ENCODE results near the gene IL13RA1.
"Not testable (repeated sequence)": the region's sequence is repeated elsewhere in the genome, so short reads cannot be mapped to it uniquely, and the experiment has no call there.

Gene IL13RA1

GRCh38 chrX:118780509-118780908 is 53.1 kb downstream of the IL13RA1 start:
- DNase-seq (ENCODE audit: low spot score): no peak

- DNase-seq (ENCODE audit: low spot score): no peak
Observed at GRCh38 chrX:118780911-118781310, 53.5 kb downstream of the IL13RA1 start.

- no peak for DNase-seq (ENCODE audit: low spot score)
Observed at GRCh38 chrX:118795528-118796280, 68.3 kb downstream of the IL13RA1 start.

GRCh38 chrX:118802857-118803256 is 75.5 kb downstream of the IL13RA1 start:
- DNase-seq (ENCODE audit: low spot score): peak; percentile 4

- DNase-seq (ENCODE audit: low spot score): peak; percentile 59
Observed at GRCh38 chrX:118807151-118808017, 80.0 kb downstream of the IL13RA1 start.

- DNase-seq (ENCODE audit: low spot score): not testable (repeated sequence)
Observed at GRCh38 chrX:118817257-118817656, 89.9 kb downstream of the IL13RA1 start.

GRCh38 chrX:118823263-118824172 is 96.1 kb downstream of the IL13RA1 start, which contains the start of gene ZCCHC12:
Gene ZCCHC12 (plus strand): TSS chrX:118823824. CDS start chrX:118825245, 1,421 bp downstream.
- DNase-seq (ENCODE audit: low spot score): peak; percentile 46

- no peak for DNase-seq (ENCODE audit: low spot score)
Observed at GRCh38 chrX:118824173-118824730, 96.8 kb downstream of the IL13RA1 start.

GRCh38 chrX:118825227-118825626 is 97.8 kb downstream of the IL13RA1 start:
- no peak for DNase-seq (ENCODE audit: low spot score)

- peak; percentile 56 for DNase-seq (ENCODE audit: low spot score)
Observed at GRCh38 chrX:118839334-118839958, 112.0 kb downstream of the IL13RA1 start.
